Hematopoietic multipotent progenitor cell (in vitro differentiated cells): ENCODE data around the gene TEX261. TPM values are rescaled to one million over a fixed set of nuclear protein-coding genes. Genes with fewer than 3 reads are reported as not detected.

Experiments used
- DNase-seq, 3 donors: peaks; one replicate each; pipeline ENCODE4 v3.0.0-alpha.2; 2011 to 2015; ENCODE audit warnings: low read depth in 2 of 3, low spot score in 2 of 3
- total RNA-seq: library from RNA; depleted of rRNA; stranded (reverse); fragments of >200 nt; gene quantifications from one replicate; pipeline ENCODE4 v1.2.3, GENCODE V29; 2012

TEX261 gene
- total RNA-seq, 1 donor = 18.9 TPM

DNA sequence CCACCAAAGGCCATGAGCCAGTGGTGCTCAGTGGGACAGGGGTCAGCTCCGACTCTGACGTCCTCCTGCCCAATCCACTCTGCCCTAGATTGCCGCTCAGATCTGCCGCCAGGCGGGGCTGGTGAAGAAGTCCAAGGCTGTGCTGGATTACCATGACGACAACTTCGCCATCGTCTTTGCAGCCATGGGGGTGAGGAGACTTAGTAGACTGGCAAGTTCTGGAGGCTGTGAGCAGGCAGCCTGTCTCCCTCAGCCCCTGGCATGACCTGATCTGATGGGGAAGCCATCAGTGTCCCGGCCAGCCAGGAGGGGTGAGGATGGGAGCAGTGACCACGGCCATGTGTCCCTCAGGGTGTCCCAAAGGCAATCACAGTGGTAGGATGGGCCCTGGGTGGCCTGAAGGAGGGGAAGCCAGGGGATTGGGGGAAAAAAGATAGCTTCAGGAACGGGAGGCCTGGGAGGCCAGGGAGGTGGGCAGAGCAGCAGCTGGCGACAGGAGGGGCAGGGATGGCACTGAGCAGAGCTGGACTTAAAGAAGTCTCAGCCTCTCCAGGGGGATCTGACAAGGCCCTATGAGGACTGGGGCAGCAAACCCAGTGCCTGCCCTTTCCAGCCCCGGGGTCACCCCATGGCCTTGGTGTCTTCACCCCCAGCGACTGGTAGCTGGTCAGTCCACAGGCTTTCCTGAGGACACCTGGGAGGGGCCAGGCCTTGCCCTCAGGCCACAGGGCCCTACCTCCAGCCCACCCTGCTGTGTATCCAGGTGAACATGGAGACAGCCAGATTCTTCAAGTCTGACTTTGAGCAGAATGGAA is 33.6 kb downstream of the TEX261 start:
- DNase-seq = no peak

DNA sequence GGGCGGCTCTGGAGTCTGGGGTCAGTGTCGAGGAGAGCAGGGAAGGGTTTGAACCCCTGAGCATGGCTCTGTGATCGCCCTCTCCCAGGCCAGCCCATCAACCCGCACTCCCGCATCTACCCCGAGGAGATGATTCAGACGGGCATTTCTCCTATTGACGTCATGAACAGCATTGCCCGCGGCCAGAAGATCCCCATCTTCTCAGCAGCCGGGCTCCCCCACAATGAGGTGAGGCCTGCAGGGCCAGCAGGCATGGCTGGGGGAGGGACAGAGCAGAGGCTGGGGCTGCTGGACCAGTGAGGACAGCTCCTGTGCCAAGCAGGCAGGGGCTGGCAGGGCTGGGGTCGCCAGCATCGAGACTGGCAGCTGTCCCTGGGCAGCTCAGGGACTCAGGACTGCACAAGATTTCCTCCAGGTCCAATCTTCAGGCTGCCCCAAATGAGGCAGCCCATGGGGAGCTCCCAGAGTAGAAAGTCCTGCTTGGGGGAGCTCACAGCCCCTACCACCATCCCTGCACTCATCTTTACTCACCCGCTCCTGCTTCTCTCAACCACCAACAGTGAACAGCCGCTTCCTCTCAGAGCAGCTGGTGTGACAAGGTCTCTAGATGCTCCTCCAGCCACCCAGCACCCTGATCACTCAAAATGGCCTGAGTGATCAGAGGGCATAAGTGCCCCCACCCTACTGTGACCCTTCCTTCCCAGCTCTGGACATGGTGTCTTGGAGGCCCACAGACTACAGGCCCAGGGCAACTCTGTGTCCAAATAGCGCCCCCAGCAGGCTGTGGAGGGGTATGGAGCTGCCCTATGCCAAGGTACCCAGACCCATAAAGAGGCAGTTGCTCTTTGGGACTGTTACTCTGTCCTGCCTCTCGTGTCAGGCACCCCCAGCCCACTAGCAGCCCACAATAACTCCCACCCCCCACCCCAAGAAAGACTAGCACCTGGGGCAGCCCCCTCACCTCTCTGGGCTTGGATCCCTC is 34.5 kb downstream of the TEX261 start:
- DNase-seq = no peak

DNA sequence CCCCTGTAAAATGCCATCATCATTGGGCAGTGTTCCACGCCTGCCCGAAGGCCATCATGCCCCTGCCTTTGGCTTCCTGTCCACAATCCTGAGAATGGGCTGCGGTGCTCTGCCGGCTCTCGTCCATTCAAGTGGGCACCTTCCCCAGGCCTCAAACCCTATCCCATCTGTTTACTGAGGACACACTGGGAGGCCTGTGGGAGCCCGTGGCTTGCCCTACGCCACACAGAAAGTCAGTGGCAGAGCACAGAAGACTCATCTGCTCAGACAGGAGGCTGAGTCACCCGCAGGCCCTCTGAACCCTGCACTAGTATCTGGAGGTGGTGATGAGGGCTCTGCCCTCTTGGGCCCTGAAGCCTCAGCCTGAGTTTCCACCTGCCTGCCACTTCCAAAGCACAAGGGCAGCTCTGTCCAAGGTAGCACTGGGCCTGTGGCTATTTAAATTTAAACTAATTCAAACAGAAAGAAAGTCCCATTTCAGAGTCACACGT is 35.4 kb downstream of the TEX261 start:
- DNase-seq = no peak

DNA sequence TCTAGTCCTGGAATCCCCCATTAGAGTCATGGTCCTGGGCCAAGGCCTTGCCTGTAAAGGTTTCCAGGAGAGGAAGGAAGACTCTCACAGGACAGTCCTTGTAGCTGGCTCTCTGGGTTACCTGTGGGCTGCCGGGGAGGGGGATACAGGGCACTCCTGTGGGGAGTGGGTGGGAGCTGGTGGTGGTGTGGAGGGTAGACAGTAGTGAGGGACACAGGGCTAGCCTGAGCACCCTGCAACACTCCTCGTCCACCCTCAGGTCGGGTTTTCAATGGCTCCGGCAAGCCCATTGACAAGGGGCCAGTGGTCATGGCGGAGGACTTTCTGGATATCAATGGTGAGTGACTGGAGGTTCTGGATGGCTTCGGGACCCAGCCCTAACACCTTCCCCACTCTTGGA is 35.9 kb downstream of the TEX261 start:
- DNase-seq = no peak

DNA sequence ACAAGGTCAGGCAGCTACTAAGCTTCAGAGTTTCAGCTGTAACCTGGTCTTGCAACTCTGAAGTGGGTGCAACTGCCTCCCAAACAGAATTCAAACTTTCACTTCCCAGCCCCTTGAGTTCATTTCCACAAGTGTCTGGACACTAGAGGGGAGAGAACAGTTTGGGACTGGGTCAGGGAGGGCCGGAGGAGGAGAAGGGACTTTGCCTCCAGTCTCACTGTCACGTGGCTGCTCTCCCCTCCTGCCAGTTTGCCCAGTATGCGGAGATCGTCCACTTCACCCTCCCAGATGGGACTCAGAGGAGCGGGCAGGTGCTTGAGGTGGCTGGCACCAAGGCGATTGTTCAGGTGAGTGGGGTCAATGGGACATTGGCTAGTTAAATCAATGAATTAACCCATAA is 36.9 kb downstream of the TEX261 start:
- no peak for DNase-seq

DNA sequence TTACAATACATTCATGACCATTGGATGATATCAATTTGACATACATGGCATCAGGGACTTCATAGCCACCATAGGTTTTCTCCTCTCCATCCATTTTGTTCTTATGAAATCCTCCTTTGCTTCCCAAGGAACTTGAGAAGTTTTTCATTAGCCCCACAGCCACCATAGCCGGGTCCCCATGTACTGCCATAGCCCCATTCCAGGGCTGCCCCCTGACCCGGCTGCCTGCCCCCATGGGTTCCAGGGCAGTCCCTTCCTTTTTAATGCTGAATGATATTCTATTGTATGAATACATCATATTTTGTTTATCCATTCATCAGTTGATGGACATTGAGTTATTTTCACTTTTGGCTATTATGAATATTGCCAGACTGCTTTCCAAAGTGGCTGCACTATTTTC is 38.5 kb downstream of the TEX261 start:
- no peak for DNase-seq

DNA sequence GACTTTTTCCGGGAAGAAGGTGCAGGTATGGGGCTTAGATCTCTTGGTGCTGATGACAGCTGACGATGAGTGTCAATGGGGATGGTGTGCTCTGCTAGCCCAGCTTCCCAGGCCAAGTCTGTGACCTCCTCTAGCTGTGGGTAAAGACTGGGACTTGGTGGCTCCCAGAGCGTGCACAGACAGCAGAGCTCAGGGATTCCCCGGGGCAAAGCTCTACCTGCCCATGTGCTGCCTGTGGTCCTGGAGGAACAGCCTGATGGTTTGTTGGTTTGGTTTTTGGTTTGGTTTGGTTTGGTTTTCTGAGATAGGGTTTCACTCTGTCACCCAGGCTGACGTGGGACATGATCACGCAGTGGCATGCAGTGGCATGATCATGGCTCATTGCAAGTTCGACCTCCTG is 39.8 kb downstream of the TEX261 start:
- DNase-seq = no peak

DNA sequence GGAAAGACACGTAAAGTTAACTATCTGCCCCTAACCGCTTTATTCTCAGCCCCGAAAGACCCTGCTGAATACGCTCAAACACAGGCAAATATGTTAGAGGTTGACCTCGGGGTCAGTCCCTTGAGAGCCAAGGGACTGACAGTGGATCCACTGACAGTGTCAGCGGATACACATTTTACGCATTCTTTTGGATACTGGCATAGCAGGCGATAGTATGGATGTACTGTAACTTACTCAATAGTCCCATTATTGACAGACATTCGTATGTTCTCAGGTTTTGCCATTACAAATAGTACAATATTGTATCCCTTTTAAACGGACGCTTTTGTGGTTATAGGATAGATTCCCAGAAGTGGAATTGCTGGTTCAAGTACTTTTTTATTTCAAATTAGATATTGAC is 45.6 kb downstream of the TEX261 start:
- DNase-seq = no peak

DNA sequence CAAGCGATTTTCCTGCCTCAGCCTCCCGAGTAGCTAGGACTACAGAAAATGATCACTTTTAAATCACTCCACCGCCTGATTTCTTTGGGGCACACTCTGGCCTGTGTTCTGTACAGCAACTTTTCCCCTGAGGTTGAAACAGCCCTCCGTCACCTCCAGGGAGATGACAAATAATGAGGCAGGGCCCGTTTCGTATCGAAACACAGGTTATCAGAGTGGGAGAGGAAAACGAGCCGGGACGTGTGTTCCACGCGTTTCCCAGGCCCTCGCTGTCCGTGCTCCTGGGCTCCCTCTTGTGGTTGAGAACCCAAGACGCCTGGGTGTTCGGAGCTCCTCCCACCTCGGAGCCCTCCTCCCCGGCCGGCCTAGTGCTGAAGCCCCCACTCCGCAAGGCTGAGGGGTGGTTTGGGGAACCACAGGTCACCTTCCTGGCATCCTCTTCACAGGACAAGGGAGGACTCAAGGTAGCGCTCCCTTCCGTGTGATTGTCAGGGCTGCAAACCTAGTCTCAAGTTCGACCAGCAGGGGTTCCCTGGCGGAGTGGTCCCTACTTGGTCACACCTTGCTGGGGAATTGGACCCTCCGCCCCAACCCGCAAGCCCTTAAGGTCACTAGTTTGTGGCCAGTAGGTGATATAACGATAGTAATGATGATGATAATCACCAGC is 46.2 kb downstream of the TEX261 start:
- DNase-seq = peak; percentile 58 to 81 (median 72)

DNA sequence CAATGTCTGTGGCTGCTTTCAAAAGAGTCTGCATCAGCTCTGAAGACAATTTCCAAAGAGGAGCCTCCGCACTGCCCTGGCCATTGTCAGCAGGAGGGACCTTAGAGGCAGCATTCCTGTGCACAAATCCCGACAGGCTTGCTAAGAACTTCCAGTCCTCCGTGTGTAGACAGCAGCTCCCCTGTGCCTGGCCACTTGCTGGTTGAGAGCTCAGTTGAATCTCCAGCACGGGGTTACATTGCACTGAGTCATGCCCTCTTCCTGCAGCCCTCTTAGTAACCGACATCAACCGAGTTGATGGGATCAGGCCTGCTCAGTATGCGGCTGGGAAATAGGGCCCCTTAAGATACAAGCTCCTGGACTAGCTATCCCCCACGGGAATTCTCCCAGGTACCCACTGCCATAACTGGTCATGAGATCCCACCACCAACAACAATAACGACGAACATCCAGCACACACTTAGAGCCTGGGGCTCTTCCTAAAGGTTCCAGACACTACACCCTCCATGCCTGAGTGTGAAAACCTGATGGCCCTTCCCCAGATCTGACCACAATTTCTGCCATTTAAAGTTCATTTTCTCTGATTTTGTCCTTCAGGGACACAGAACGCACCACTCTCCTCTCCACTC is 47.0 kb downstream of the TEX261 start:
- no peak for DNase-seq

DNA sequence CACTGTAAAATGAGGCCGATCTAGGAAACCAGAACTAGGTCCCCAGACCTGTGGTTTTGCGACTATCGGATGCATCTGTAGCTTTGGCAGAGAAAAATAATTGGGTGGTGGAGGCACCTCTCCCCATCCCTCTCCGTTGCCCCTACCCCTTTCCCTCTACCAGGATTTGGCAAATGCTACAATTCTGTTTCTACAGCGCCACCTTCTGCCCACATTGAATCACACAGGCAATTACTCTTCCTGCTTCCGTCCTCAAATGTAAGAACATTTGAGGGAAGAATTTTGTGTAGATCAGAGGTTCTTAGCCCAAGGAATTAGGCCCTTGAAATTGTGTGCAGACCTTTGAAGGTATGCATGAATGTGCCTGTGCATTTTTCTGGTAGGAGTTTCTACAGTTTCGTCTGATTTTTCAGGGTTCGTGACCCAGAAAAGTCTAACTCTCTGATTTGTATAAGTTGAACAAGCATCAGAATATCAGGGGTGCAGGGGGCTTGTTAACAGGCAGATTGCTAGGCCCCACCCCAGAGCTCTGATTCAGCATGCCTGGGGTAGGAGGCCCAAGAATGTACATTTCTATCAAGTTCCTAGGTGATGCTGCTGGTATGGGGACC is 47.7 kb downstream of the TEX261 start:
- peak; percentile 21 to 74 (median 53) for DNase-seq

DNA sequence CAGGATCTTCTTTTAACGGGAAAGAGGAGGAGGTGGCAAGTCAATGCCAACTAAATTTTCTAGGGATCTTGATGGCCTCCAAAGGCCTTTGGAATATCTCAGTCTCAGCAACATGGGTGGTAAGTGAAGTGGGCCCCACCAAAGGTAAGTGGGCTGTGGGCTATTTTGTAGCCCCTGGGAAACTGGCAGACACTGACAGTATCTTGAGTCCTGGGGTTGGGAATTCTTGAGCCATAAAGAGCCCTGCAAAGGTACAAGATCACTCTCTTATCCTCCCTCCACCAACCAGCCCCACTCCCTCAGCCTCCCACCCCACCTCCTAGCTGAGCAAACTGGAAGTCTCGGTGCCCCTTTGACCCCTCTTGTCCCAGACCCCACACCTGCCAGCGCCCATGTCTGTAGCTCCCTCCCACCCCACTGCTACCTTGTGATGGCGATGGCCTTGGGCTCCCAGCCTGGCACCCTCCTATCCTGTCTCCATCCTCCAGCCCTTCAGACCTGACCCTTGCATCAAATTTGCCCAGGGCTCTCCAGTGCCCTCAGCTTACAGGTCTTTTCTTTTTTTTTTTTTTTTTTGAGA is 50.5 kb downstream of the TEX261 start:
- DNase-seq = no peak

DNA sequence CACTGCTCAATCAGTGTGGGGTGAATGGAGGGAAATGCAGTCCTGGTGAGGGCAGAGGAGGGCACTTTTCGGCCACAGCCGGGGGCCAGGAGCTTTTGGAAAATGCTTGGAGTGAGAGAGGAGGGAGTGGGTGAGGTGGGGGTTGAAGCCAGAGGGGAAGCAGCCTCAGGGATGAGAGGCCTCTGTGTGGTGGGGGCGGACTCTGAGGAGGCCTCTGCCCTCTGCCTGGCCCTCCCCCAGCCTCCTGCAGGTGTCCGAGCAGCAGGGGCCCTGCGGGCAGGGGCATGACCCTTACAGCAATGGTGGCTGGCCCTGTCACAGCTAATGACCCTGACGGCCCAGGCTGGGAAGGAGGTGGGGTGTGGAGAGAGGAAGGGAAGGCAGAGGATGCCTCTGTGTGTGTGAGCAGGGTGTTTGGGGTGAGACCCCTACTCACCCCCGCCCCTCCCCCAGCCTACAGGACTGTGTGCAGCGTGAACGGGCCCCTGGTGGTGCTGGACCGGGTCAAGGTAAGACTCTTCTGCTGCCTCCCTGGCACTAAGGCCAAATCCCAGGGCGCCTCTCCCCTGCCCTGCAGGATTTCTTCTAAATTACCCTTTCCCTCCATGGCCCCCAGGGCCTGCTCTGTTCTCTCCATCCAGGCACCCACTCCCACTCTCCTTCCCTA is 51.3 kb downstream of the TEX261 start:
- DNase-seq = no peak

DNA sequence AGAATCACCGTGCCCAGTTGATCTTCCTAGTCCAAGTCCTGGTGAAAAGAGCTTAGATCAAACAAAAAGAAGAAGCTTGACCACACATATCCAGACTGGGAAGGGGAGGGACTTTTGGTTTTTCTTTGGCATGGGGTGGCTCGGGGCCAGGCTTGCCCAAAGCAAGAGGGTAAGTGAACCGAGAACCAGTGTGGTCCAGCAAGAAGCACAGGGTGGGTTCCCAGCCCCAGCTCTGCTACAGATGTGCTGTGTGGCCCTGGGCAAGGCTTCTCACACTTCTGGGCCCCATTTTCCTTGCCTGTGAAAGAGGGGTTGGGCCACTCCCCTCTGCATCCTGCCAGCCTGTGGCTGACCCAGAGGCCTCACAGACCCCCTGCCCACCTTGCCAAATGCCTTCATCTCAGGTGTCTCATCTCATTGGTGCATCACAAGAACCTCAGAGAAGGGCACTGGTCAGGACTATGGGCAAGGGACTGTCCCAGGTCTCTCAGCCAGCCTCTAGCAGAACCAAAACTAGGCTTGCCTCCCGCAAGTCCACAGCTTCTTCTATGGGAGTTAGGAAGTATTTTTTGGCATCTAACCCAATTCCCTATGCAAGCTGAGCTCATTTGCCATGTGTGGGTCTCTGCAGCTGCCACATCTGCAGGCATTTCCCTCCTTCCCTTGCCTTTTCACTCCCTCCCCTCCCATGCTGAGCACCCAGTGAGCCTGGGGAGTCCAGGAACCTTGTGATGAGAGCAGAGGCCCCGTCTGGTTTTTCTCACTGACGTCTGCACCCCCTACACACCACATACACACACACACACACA is 52.1 kb downstream of the TEX261 start:
- DNase-seq = no peak

DNA sequence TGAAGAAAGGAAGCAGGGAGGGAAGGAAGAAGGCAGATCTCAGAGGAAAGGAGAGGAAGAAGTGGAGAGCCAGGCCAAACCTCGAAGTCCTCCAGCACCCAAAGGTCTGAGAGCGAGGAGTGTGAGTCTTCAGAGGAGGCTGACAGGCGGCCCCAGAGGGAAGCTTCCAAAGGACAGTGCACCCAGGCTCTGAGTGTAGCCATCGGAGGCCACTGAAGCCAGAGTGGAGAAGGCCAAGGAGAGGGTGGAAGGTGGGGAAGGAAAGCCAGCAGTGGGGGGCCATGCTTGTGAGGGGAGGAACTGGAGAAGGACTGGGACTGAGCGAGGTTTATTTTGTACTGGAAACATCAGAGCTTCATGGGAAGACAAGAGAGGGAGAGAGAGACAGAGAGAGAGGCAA is 53.0 kb downstream of the TEX261 start:
- DNase-seq = no peak

DNA sequence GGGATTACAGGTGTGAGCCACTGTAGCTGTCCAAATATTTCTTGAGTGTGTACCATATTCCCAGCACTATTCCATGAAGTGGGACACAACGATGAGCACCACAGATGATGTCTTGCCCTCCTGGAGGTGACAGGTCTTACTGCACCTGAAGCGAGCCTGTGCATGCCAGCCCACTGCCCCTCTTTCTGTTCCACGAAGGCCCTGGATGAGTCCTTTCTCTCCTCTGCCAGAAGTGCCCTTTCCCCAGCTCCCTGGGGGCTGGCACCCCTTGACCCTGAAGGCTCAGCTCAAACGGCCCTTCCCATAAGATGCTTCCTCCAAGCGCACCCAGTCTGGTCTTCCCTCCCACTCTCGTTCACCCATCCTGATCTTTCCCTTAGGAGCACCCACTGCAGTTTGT is 53.5 kb downstream of the TEX261 start:
- no peak for DNase-seq

DNA sequence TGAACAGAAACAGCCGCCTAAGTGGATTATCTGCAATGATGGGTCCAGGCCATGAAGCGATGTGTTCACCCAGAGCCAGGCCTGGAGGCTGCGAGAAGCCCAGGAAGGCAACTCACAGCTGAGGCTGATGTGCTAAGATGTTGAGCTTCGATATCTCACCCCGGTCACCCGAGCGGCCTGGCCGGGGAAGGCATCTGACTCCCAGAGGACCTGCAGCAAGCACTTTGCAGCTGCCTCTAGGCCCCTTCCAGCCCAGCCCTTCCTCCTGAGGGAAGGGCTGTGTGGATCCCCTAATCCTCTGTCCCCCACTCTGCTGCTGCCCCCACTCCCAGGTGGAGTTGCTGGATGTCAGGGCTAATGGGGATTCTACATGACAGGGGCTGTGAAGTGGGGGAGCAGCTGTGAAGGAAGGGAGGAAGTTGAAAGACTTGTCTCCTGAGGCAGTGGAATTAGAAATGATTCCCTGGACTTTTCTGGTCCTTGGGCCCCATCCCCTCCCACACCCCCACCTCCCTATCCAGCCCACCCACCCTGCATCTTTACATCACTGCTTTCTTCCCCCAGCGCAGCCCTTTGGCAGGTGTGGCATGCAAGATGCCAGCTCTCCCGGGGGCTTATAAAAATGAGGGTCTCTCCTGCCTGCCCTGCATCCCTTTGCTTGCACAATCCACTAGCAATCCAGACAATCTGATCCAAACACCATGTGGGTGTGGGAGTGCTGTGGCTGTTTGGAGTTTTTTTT is 54.7 kb downstream of the TEX261 start:
- DNase-seq = no peak
